NCI-H82 (cell line): Measurements from ENCODE around the gene IGSF11.
"Not testable (repeated sequence)": the region's sequence is repeated elsewhere in the genome, so short reads cannot be mapped to it uniquely, and the experiment has no call there.

Source experiments
- DNase-seq: peaks from one replicate; lab custom pipeline; 2025; lab: John Stamatoyannopoulos, UW

The IGSF11 gene

DNA sequence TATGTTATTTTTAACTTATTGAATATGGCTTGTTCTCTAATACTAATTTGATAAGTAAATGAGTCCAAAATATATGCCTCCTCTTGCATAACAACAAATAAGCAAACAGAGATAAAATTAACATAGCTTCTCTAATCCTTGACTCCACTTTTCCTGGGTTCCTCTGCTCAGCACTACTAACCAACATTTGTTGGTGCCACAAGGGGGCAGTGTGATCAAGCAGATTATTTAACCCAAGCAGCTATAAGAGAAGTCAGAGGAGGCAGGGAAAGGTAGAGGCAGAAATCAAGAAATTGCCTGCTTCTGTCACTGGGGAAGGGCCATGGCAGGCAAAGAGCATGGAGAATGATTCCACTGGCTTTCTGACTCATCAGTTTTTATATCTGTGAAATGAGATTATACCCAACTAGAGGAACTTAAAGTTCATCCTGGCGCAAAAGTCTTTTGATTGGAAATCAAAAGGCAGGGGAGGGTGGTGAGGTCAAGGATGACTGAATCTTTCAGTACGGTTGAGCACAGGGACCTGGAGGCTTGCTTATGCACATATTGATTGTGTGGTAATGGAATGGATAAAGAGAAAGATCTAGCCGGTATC lies 152.2 kb downstream of the IGSF11 start:
- peak; percentile 90 for DNase-seq

DNA sequence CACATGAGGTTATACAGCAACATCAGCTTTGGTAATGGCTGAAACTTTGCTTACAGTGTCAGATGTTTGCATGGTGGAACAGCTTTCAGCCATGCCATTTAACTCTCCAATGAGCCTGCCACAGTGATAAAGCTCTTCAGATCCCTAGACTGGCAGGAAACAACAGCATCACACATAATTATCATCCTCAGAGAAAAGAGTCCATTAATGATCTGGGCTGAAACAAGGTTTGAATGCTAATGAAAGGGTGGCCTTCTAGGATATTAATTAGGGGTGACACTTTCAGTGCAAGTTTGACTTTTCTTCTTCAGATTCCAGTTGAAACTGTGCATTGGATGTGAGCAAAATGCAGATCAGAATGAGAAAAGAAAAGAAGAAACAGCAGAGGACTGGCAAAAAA lies 166.6 kb downstream of the IGSF11 start:
- DNase-seq = no peak

DNA sequence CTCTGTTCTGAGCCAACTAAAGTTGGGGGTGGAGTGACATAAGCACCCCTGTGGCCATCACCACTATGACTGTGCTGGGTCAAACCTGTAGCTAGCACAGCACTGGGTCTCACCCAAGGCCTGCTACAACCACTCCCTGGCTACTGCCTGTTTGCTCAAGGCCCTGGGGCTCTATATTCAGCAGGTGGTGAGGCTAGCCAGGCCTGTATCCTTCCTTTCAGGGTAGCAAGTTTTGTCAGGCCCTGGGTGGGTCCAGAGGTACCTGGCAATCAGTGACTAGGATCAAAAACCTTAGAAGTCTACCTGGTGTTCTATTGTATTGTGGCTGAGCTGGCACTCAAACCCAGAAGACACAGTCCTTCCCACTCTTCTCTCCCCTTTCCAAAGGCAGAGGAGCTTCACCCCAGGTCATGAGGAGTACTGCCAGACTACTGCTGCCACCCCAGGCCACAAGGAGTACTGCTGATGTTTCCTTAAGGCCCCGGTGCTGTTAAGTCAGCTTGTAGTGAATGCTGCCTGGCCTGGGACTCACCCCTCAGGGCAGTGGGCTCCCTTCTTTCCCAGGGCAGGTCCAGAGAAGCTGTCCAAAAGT lies 170.8 kb downstream of the IGSF11 start:
- peak; percentile 67 for DNase-seq

DNA sequence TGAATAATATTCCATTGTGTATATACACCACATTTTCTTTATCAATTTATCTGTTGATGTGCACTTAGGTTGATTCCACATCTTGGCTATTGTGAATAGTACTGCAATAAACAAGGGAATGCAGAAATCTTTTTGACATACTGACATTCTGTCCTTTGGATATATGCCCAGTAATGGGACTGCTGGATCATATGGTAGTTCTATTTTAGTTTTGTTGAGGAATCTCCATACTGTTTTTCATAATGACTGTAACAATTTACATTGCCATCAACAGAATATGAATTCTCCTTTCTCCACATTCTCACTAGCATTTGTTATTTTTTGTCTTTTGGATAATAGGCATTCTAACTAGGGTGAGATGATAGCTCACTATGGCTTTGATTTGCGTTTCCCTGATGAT lies 174.7 kb downstream of the IGSF11 start:
- DNase-seq = no peak

- not testable (repeated sequence) for DNase-seq
Observed at GRCh38 chr3:118851466-118852193, 183.0 kb downstream of the IGSF11 start.

- no peak for DNase-seq
Observed at GRCh38 chr3:118850687-118851086, 184.0 kb downstream of the IGSF11 start.
